GM21367 (cell line): Measurements from ENCODE around the gene CCDC92B.
"Not testable (repeated sequence)": the region's sequence is repeated elsewhere in the genome, so short reads cannot be mapped to it uniquely, and the experiment has no call there.

ENCODE experiments used
- ATAC-seq: cut with Tn5 transposase; IDR thresholded peaks from one replicate; pipeline ENCODE4 v1.9.1; 2021; ENCODE audit not compliant: unreplicated experiment

Gene CCDC92B

GRCh38 chr17:2704890-2705248, 44.6 kb downstream of the CCDC92B start:
- no peak for ATAC-seq

- ATAC-seq: no peak
These were observed 45.2 kb downstream of the CCDC92B start for GRCh38 chr17:2704031-2704889.

DNA sequence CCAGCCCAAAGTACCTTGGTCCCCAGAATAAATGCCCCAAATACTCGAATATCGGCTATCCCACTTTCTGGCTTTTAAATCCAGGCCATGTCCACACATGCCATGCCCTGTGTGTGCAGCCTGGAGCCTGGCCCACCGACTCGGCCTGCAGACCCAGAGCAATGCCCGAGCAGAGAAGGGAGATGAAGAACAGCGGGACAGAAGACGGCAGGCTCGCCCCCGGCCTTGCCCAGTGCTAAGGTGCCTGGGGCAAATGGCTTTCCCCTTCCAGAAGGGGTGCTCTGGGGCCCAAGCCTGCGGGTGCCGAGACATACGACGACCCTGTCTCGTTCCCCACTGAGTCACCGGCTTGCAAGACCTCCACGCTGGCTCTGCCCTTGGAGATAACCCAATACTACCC, 45.8 kb downstream of the CCDC92B start:
- no peak for ATAC-seq

- ATAC-seq: no peak
These were observed 46.3 kb downstream of the CCDC92B start for GRCh38 chr17:2703181-2703580.

DNA sequence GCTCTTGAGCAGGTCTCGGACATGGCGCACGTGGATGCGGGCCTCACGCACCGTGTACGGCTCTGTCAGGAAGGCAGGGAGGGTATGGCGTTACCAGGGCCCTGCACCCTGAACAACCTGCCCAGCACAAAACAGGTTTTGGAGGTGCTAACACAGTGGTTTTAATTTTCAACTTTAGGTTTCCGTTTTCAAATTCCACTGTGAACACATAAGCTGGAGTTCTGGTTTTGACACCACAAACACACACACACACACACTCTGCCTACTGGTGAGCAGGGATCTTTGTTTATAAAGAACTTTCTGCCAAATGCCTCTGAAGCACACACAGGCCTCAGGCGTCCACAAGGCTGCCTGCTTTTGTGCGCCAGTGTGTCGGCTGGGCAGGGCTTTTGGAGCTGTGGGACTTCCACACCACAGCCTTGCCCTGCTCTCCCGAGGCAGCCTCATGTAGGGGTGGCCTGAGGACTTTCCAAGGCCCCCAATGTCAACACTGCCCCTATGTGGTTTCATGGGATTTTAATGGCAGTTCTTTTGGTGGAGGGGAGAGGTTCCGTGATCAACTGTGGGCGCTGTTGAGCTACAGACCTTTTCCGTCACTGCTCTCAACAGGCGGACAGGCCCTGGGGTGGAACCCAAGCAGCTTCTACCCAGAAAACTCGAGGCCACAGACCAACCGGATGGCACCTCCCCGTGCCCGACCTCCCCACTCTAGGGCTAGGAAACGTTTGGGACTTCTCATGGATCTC, 47.3 kb downstream of the CCDC92B start:
- ATAC-seq: no peak

DNA sequence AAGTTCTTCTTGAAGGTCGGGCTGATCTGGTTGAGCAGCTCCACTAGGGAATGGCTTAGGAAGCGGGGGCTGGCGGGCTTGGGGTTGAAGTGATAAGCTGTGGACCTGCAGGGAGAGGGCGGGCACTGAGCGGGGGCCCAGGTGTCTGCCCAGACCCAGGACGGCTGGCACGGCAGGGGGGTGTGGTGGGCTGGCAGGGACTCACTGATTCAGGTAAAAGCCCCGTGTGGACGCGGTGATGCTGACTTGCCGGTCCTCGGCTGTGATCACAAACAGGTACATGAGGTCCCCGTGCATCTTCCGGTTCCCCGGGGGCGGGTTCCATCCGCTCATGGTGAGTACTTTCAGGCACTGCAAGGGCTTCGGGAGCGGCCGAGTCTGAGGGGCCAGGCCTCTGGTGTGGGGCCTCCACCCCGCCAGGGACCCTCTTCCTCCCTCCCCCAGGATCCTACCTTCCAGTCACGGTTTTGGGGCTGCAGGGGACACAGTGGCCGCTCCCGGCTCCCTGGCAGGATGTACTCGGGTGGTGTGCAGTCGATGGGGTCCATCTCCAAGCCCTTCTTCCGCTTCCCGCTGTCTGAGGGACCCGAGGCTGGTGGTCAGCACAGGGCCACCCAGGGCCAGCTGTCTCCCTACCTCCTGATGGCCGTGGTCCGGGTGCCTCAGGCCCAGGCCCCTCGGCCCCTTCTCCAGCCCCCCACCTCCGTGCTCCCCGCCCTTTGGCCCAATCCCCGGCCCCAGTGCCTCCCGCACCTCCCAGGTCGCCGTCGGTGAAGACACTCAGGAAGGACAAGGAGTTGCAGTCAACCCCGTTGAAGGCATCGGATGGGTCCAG, 48.1 kb downstream of the CCDC92B start:
- no peak for ATAC-seq

DNA sequence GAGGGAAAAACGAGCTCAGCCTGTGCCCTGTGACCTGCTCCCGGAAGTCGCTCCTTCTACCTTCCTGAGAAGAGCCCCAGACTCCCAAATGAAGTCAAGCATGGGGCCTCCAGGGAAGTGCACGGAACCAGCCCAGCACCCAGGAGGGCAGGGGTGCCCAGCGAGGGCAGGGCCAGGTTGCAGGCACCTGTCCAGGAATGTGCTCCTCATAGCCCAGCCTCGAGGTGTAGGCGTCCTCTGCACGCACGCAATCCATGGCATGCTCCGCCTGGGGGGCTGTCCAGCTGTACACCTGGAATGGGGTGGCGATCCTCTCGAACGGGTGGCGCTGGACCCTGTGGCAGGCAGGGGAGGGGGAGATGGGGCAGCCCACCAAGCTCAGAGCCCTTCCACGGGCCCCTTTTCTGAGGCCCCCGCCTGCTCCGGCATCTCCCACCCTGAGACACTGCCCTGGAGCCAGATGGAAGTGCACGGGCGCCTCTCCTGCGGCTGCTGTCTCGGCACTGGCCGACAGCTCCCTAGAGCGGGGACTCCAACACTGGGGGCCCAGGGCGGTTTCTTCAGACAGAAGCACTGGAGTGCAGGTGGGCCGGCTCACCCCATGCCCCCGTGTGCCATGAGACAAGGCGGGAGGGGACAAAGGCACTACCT, 48.8 kb downstream of the CCDC92B start:
- ATAC-seq: no peak

GRCh38 chr17:2700030-2700490, 49.4 kb downstream of the CCDC92B start:
- no peak for ATAC-seq

DNA sequence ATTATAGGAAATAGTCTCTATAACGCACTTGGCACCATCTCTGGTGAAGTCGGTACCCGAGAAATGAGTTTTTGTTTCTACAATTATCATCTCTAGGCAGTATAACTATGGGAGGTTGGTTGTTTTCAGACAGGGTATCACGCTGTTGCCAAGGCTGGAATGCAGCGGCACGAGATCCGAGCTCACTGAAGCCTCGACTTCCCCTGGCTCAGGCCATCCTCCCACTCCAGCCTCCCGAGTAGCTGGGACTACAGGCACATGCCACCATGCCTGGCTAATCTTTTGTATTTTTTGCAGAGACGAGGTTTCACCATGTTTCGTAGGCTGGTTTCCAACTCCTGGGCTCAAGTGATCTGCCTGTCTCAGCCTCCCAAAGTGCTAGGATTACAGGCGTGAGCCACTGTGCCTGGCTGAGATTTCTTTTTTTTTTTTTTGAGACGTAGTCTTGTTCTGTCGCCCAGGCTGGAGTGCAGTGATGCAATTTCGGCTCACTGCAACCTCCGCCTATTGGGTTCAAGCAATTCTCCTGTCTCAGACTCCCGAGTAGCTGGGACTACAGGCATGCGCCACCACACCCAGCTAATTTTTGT, 50.1 kb downstream of the CCDC92B start:
- not testable (repeated sequence) for ATAC-seq

- no peak for ATAC-seq
These were observed 51.8 kb downstream of the CCDC92B start for GRCh38 chr17:2697611-2698162.

DNA sequence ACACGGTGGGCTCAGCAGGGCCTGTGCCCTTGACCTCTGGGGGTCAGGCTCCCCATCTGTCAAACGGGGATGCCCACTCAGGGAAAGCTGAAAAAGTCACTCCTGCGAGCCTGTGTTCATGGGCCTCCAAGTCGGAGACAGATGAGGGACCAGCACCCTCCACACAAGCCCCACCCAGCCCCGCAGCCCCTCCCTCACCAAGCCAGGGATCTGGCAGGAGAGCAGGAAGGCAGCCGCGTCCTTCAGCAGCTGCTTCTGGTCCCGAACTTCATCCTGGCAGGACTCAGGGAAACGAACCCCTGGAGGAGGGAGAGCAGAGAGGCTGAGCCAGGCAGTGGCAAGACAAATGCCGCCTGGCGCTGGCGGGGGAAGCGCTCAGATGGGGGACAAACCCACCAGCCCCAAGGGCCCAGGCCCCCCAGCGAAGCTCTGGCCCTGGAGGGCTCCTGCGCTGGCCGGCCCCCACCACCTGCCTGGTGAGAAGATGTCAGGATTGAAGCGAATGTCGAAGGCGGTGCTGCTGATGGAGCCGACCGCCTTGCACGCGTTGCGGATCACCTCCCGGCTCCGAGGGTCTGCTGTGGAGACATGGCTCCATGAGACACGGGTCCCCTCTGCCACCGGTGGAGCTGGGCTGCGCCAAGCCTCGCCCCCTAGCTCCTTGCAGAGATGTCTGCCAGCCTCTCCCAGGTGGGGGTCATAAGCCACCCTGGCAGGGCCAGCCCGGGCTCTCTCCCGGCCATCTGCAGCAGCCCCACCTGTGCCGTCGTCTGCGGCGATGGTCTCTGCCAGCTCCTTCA, 53.3 kb downstream of the CCDC92B start:
- ATAC-seq: no peak

DNA sequence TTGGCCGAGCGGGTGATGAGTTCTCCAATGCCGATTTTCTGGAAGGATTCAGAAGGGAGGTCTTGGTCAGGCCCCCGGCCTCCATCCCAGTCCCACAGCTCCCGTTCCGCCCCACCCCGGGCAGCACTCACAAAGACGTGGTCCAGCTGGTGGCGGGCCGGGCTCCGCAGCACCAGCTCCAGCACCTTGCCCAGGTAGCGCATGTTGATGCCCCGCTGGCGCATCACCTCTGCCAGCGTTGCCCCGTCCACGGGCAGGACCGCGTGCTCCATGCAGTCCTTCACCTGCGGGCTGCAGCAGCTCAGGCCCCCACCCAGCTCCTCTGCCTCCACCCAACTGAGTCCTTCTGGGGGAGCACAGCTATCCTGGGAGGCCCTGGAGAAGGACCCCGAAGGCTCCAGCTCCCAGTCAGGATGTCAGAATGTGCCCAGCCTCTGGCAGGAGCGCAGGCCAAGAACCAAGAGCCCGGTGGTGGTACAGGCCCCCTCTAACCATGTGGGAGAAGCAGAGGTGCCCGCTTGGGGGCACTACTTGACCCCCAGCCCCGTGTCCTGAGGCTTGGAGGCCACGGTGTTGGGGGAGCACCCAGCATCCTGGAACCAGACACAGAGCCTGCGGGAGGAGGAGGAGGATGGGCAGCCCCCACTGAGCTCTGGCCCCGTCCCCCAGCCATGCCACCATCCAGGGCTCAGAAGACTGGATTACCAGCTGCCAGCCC, 54.0 kb downstream of the CCDC92B start:
- no peak for ATAC-seq

- ATAC-seq: no peak
These were observed 54.8 kb downstream of the CCDC92B start for GRCh38 chr17:2694381-2695242.

DNA sequence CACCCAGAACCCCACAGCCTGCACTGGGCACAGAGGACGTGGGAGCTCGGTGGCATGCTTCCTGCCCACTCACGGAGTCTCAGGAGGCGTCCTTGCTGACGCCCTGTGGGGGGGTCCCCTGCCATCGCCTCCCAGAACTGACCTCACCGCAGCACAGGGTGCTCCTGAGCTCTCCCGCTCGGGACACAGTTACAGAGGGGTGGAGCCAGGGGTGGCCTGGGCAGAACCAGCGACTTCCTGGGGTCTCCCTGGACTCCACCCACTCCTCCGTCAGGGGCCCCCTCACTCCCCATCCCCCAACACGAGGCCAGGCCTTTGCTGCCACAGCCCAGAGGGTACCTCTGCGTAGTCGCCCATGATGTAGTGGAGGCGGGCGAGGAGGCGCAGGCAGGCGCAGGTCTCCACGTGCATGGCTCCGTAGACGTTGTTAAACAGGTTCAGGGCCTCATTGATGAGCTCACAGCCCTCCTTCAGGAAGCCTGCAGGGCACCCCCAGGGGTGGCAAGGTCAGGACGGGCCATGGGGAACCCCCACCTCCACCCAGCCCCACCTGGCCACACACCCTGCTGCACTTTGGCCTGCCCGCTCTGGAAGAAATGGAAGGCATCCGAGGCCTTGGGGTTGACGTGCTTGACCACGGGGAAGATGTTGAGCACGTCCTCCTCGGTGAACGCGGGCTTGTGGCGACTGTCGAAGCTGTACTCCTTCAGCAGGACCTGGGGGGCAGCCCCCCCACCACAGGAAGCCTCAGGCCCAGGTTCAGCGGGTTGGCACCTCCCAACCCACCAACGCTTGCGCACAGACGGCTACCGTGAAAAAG, 55.7 kb downstream of the CCDC92B start:
- ATAC-seq: no peak

- ATAC-seq: no peak
These were observed 56.7 kb downstream of the CCDC92B start for GRCh38 chr17:2692781-2693135.

DNA sequence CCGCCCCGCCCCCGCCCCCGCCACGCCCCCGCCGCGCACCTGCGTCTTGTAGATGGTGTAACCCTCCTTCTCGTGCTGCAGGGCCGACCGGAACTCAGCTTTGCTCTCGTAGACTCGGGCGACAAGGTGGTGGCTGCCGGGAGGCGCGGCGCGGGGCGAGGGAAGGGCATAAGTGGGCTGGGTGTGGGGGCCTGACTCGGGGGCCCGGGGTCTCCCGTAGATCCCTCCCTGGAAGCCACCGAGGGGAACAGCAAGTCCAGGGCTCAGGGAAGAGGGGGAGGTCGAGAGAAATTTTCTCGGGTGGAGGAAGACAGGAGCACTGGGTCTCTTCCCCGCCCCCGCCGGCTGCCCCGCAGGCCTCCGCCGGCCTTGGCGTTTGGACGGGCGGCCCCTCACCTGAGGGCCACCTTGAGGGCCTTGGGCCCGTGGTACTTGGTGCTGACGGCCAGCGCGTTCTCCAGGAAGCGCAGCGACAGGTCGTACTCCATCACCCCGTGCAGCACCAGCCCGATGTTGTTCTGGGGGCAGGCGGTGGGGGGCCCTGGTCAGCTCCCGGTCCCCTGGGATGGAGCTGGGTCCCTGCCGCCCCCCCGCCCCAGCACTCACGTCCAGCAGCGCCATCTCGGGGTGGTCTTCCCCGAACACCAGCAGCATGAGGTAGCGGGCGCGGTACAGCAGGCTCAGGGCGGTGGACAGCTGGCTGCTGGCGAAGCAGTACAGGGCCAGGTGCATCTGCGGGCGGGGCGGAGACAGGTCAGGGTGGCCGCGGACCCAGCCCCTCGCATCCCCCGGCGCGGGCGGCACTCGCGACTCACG, 57.3 kb downstream of the CCDC92B start:
- ATAC-seq: no peak
